SKM-1 (cell line): ENCODE results near the gene SLC16A3.
A peak's percentile ranks its signal among the peaks of the same experiment; 100 is the strongest.

ENCODE experiments used
- DNase-seq: peaks from one replicate; lab custom pipeline; 2025; ENCODE audit not compliant: unreplicated experiment; lab: John Stamatoyannopoulos, UW

Gene SLC16A3

GRCh38 chr17:82235056-82235774, 6.4 kb downstream of the SLC16A3 start:
- DNase-seq, result no peak

- no peak for DNase-seq
These were observed 6.9 kb downstream of the SLC16A3 start for GRCh38 chr17:82235775-82236141.

DNA sequence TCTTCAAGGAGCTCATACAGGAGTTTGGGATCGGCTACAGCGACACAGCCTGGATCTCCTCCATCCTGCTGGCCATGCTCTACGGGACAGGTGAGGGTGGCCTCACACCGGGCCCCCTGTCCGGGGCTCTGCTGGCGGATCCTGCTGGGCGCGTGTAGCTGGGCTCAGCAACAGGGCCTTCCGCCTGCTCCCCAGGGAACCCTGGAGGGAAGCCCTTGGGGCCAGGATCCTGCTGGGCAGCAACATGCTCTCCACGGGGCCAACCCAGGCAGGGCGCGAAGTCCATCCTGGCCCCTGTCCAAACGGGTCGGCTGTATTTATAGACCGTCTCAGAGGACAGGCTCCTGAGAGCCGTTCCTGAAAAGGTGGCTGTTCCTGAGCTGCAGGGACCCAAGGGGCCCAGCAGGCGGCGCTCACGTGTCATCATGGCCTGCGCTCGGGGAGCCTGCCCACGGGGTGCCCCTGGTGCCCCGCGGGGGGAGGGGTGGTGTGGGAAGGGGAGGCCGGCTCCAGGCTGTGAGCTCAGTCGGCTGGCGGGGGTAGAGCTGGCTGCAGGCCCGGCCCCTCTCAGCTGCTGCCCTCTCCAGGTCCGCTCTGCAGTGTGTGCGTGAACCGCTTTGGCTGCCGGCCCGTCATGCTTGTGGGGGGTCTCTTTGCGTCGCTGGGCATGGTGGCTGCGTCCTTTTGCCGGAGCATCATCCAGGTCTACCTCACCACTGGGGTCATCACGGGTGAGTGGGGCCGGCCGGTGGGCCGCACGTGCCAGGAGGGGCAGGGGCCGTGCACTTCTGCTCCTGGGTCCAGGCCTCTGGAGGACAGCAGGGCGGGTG, 7.5 kb downstream of the SLC16A3 start:
- no peak for DNase-seq

GRCh38 chr17:82237083-82237745, 8.4 kb downstream of the SLC16A3 start:
- DNase-seq, result no peak

GRCh38 chr17:82237746-82238471, 9.1 kb downstream of the SLC16A3 start:
- DNase-seq, result no peak

GRCh38 chr17:82238472-82239201, 9.8 kb downstream of the SLC16A3 start:
- no peak for DNase-seq

GRCh38 chr17:82239401-82239925, 10.6 kb downstream of the SLC16A3 start:
- DNase-seq, result no peak

- DNase-seq, result no peak
These were observed 11.2 kb downstream of the SLC16A3 start for GRCh38 chr17:82239926-82240505.

DNA sequence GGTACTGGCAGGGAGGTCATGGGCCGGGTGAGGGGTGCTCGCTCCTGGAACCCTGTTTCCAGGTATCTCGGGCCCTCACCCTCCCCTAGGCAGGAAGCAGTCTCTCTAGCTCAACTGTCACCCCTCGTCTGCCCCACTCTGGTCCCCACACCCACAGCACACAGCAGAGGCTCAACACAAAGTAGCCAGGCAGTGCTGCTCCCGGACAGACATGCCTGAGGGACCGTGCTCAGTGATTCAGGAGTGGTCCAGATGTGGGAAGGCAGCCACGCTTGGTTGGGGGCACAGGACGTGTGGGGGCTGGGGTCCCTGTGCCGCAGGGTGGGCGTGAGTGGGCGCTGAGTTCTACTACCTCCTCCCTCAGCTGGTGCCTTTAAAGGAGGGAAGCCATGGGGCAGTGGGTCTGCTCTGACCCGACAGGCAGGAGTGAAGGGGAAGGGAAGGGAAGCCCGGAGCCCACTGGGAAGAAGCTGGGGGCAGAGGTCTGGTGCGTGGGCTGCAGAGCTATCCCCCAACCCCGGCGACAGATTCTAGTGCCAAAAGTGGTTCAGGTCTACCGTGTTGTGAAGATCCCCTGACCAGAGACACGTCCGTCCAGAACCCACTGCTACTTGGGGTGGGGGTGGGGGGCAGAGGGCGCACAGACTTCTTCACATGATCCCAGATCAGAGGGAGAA, 11.8 kb downstream of the SLC16A3 start:
- no peak for DNase-seq

- peak; percentile 49 for DNase-seq
These were observed 12.5 kb downstream of the SLC16A3 start for GRCh38 chr17:82241183-82241925.

DNA sequence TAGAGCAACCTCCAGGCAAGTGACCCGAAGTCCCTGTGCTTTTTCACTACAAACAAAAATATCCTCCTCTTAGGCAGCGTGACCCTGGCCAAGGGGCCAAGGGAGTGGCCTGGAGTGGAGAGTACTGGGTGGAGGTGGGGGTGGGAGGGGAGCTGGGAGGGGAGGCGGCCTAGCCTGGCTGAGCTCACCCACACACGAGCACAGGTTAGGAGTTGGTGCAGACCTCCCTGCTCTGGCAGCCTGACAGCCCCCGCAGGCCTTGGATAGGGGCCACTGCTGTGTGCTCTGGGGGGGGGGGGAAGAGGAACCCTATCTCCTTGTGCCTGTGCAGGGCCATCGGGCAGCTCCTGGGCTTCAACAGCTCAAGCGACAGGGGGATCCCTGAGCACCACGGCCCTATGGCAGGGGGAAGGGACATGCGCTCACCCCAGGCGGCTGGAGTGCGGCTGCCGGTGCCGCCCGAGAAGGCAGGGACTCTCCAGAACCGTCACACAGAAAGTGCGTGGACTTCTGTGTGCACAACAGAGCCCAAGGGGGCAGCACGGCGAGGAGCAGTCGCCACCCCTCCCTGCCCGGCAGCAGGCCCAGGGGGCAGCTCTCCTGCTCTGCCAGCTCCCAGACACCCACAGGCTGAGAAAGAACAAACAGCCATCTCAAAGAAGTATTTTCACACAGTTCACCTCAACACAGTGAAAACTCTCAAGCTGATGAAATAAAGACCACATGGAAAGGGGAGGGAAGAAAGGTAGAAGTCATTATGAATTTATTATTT, 13.3 kb downstream of the SLC16A3 start:
- DNase-seq, result no peak

- no peak for DNase-seq
These were observed 13.8 kb downstream of the SLC16A3 start for GRCh38 chr17:82242698-82242976.

DNA sequence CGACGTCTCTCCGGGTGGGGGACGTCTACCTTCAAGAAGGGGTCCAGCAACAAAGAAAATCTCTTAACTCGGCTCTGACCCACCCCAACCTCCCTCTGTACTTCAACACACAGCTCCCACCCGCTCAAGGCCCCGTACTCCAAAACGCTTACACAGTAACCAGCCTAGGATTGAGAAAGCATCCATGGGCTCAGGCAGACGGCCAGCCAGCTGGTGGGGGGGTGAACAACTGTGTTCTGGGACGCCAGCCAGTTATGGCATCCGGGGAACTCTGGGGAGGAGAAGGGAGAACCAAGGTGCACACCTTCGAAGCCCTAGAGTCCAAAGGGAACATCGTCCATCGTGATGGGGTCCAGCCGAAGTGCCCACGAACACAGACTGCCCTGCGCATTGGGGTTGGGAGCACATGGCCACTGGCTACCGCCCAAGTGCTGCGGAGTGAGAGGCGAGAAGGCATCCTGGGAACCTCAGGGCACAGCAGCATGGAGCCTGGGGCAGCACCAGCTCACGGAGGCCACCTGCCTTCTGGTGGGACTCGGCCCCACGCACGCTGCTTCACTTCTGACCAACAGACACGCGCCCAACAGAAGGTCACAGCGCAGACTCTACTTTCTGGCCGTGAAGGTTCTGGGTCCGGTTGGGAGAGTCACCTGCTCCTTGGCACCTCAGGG, 14.3 kb downstream of the SLC16A3 start:
- DNase-seq, result no peak

DNA sequence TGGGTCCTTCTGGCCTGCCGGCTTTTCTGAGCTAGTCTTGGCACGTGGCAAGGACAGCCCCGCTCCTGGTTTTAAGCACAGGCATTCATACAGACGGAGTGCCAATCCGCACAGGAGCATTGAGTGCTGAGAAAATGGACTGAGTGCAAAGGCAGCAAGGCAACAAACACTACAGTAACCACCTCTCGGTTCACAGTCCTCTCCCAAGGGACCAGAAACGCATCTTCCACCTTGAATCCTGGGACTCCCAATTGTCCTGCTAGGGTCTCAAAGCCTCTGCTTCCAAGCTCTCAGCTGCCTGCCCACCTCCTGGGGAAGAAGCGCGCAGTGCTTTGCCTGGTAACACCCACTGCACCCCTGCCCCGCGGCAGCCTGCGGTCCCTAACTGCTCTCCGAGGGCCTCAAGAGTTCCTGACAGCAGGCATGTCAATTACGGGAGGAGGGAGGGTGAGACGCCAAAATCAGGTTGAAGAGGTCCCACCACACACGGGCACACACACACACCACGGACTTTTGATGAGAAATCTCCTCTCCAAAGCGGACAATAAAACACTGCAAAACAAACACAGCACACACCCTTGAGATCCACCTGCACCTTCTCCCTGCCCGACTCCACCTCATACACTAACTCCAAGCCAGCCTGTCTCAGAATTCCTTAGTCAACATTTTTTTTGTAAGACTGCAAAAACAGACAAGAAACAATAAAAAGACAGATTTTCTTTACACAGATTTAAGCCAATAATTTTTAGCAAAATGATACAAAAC, 15.0 kb downstream of the SLC16A3 start:
- DNase-seq, result no peak

- no peak for DNase-seq
These were observed 15.7 kb downstream of the SLC16A3 start for GRCh38 chr17:82244413-82245133.
